GM18909 (cell line): ENCODE results near the gene VWC2.

Experiments used
- ATAC-seq: cut with Tn5 transposase; IDR thresholded peaks from one replicate; pipeline ENCODE4 v1.9.1; 2021; ENCODE audit warnings: mild to moderate bottlenecking; ENCODE audit not compliant: unreplicated experiment, poor library complexity

VWC2 gene

DNA sequence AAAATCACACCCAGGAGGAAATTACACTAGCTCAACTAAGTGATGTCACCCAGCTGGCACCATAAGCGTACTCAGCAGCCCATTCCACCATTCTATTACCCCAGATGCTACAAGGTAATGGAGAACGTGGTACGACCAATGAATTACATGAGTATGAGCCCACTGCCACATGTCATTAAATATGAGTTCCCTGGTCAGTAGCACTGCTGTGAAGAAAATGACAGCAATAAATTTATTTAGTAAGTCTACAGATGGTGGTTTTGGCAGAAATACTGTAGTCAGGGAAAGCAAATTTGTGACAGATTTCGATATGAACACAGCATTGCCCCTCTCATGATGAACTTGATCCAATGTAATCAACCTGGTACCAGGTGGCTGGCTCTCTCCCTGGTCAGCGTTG lies 154.2 kb downstream of the VWC2 start:
- no peak for ATAC-seq

- ATAC-seq: no peak
These were observed 155.3 kb downstream of the VWC2 start for GRCh38 chr7:49928787-49929186.

- ATAC-seq: no peak
These were observed 158.2 kb downstream of the VWC2 start for GRCh38 chr7:49931627-49932026.

- no peak for ATAC-seq
These were observed 164.2 kb downstream of the VWC2 start for GRCh38 chr7:49937608-49938007.
